GM12878 (cell line): ENCODE measurements around the gene TDP1. TPM values are rescaled to one million over a fixed set of nuclear protein-coding genes. Genes with fewer than 3 reads are reported as not detected.

Experiments used
- ATAC-seq: fragments of 200-7000 bp; cut with Tn5 transposase; 3 replicates; pipeline ENCODE4 v1.9.1; 2020; ENCODE audit warnings: mild to moderate bottlenecking, moderate library complexity
- BruUV-seq: library from RNA; stranded (reverse); fragments of 400-500 nt; replicated peaks from 2 replicates; lab custom pipeline; 2021; lab: Mats Ljungman, UMichigan
- CTCF ChIA-PET: fragments of 300-600 bp; sonication (Branson Sonifier 250); formaldehyde crosslinking; extraction: SDS; loops from one replicate; lab custom pipeline; 2021; ENCODE audit warnings: inconsistent platforms; lab: Yijun Ruan, JAX
- POLR2A ChIA-PET: fragments of 350-600 bp; formaldehyde crosslinking; extraction: SDS; loops from one replicate; lab custom pipeline; 2021; ENCODE audit warnings: inconsistent platforms; lab: Charles Lee
- RAD21 ChIA-PET: fragments of 300-600 bp; sonication (Branson Sonifier 250); formaldehyde crosslinking; loops from one replicate; lab custom pipeline; 2023; ENCODE audit warnings: antibody characterized with exemption; ENCODE audit not compliant: unreplicated experiment; lab: Charles Lee
- SMC1A ChIA-PET: fragments of 300-600 bp; sonication (Branson Sonifier 250); formaldehyde crosslinking; loops from one replicate; lab custom pipeline; 2023; ENCODE audit not compliant: unreplicated experiment, uncharacterized antibody; lab: Charles Lee
- DNase-seq: peaks from one replicate; pipeline ENCODE4 v3.0.0-alpha.2; 2011; ENCODE audit warnings: low read depth, low spot score
- FAIRE-seq: peaks from 3 replicates; lab custom pipeline; 2011; peaks lifted over from hg19 to GRCh38; lab: Jason Lieb, UNC
- H2AFZ ChIP-seq: 2 replicates; pipeline ENCODE4 v1.6.0; 2011; ENCODE audit warnings: low read depth, low read length, control low read depth; ENCODE audit not compliant: control insufficient read depth
- H3K27ac ChIP-seq: 2 replicates; pipeline ENCODE4 v1.5.1; 2011; ENCODE audit warnings: control low read depth; ENCODE audit not compliant: control insufficient read depth, insufficient read depth
- H3K27me3 ChIP-seq, 2 experiments: replicated peaks in 1 of 2; 2 replicates each; pipeline versions ENCODE4 v1.6.0 to v1.6.1; 2011; ENCODE audit warnings: low read length in 1 of 2; ENCODE audit not compliant: control insufficient read depth in 2 of 2, insufficient read depth in 2 of 2
- H3K36me3 ChIP-seq, 2 experiments: 2 replicates each; pipeline ENCODE4 v1.5.1; 2011; ENCODE audit warnings: low read length in 1 of 2; ENCODE audit not compliant: control insufficient read depth in 2 of 2, insufficient read depth in 2 of 2
- H3K4me1 ChIP-seq: 2 replicates; pipeline ENCODE4 v1.6.1; 2011; ENCODE audit warnings: mild to moderate bottlenecking, low read length, moderate library complexity, mixed read lengths; ENCODE audit not compliant: control insufficient read depth, insufficient read depth
- H3K4me2 ChIP-seq: 2 replicates; pipeline ENCODE4 v1.6.0; 2011; ENCODE audit warnings: control low read depth; ENCODE audit not compliant: control insufficient read depth, insufficient read depth
- H3K4me3 ChIP-seq: fragments of 200-600 bp; sonication (generic); 2 replicates; pipeline ENCODE4 v1.5.1; 2016
- H3K79me2 ChIP-seq: 2 replicates; pipeline ENCODE4 v1.6.0; 2011; ENCODE audit warnings: low read length; ENCODE audit not compliant: control insufficient read depth, insufficient read depth
- H3K9ac ChIP-seq: 2 replicates; pipeline ENCODE4 v1.8.0; 2011; ENCODE audit warnings: low read length, control low read depth, mixed read lengths; ENCODE audit not compliant: control insufficient read depth, insufficient read depth
- H3K9me3 ChIP-seq: replicated peaks from 3 replicates; pipeline ENCODE4 v1.5.1; 2011; ENCODE audit warnings: mild to moderate bottlenecking, low read length; ENCODE audit not compliant: control insufficient read depth, insufficient read depth
- H4K20me1 ChIP-seq: 2 replicates; pipeline ENCODE4 v1.6.0; 2011; ENCODE audit not compliant: control insufficient read depth, insufficient read depth
- CBFB ChIP-seq: IDR thresholded peaks from 2 replicates; pipeline ENCODE4 v1.6.1; 2016; ENCODE audit warnings: antibody characterized with exemption, low read depth
- CBX3 ChIP-seq: fragments of 200-600 bp; sonication (generic); IDR thresholded peaks from 2 replicates; pipeline ENCODE4 v1.6.1; 2016; ENCODE audit warnings: low read depth, borderline replicate concordance
- IKZF1 ChIP-seq: fragments of 450-650 bp; conservative IDR thresholded peaks from 2 replicates; pipeline ENCODE4 v1.6.1; 2017; ENCODE audit warnings: antibody characterized with exemption, mild to moderate bottlenecking
- NR2F1 ChIP-seq: fragments of 450-650 bp; conservative IDR thresholded peaks from 2 replicates; pipeline ENCODE4 v1.6.1; 2017; ENCODE audit warnings: mild to moderate bottlenecking
- TCF12 ChIP-seq: IDR thresholded peaks from 2 replicates; pipeline ENCODE4 v1.6.1; 2011; ENCODE audit warnings: low read depth, mild to moderate bottlenecking, low read length
- WGBS: methylation state at CpG from one replicate; pipeline ENCODE4 v1.1.6; 2016; ENCODE audit warnings: low lambda C conversion rate; ENCODE audit not compliant: insufficient replicate concordance, insufficient coverage; ENCODE audit errors: missing lambda C conversion rate; 5-methylcytosine and 5-hydroxymethylcytosine counted together
- in situ Hi-C: fragments of 300-500 bp; cut with MboI; formaldehyde crosslinking; loops from 9 replicates; pipeline ENCODE4 v1.14.3; 2018; ENCODE audit warnings: mixed read lengths
- intact Hi-C: fragments of 100-400 bp; cut with micrococcal nuclease; formaldehyde crosslinking; loops from one replicate; pipeline ENCODE4 v1.14.2; 2022; ENCODE audit not compliant: unreplicated experiment
- polyA plus RNA-seq, 11 experiments: library from polyadenylated mRNA; depleted of rRNA in 4 of 11; unstranded in 6 of 11; stranded (reverse) in 5 of 11; fragments of >200 nt; fragmentation: Nextera tagmentation in 4 of 11; fragmentation: Illumina TruSeq in 1 of 11; extraction: Ambion mirVana in 4 of 11; extraction: Trizol in 1 of 11; gene quantifications; 1 replicate in 1 of 11; 2 replicates in 10 of 11; pipeline versions ENCODE4 v1.2.1 to v1.2.3, GENCODE V29; 2011 to 2016; ENCODE audit warnings: inconsistent platforms in 2 of 11, missing spikeins in 2 of 11, low read depth in 1 of 11
- total RNA-seq, 4 experiments: library from RNA; depleted of rRNA in 3 of 4; stranded (reverse); fragments of >200 nt in 3 of 4; fragmentation: Illumina TruSeq in 1 of 4; extraction: Trizol in 1 of 4; gene quantifications; 2 replicates each; pipeline versions ENCODE4 v1.2.1 to v1.2.3, GENCODE V29; 2013 to 2021
- TF ChIP-seq, protein P1 (sequence below): fragments of 450-650 bp; IDR thresholded peaks from 2 replicates; pipeline ENCODE4 v1.6.1; 2018; ENCODE audit warnings: mild to moderate bottlenecking, low read depth, moderate library complexity; ENCODE audit not compliant: partially characterized antibody
- TF ChIP-seq, protein P2 (sequence below): IDR thresholded peaks from 2 replicates; pipeline ENCODE4 v1.6.1; 2011; ENCODE audit warnings: borderline replicate concordance, low read depth, mild to moderate bottlenecking, moderate library complexity, mixed read lengths, low read length; ENCODE audit not compliant: insufficient read depth; ENCODE audit errors: extremely low read length

Gene TDP1
- total and polyA plus RNA-seq, 10 of the 15 experiments (the other 5 are each of a cell fraction or from before 2014, with no cell fraction given) = 40.2 to 60.4 (median 54.1) TPM

DNA sequence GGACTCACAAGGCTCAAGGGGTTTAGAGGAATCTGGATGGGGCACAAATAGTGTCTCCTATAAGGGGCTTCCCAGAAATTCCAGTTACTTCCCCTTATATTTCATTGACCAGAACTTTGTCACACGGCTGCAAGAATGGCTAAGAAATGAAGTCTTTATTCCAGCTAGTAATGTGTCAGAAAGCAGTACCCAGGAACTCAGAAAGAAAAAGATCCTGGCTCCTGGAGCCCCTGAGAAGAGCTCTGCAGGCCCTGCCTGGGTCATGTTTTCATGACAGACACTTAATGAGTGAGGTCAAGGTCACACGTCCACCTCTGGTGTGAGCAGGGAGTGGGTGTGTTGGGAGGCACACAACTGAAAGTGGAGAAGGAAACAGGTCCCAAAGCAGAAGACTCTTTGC, 123.8 kb downstream of the TDP1 start:
- Histone ChIP-seq H3K36me3 (no peaks in the 10 kb centered on the region), H3K4me1 (no peaks in the 10 kb centered on the region), H4K20me1 (no peaks in the 10 kb centered on the region), H3K27ac (no peak overlapping the region), H3K27me3 (no peaks in the 10 kb centered on the region), H3K9me3 (no peaks in the 10 kb centered on the region), H3K79me2 (no peaks in the 10 kb centered on the region), H3K4me2 (no peak overlapping the region), H2AFZ (no peak overlapping the region), H3K9ac (no peak overlapping the region), H3K4me3 (no peak overlapping the region)
- CTCF ChIA-PET = no interaction called here
- SMC1A ChIA-PET = no interaction called here
- no TSS peak for BruUV-seq
- intact Hi-C loops (no loop called here), in situ Hi-C loops (no loop called here)
- RAD21 ChIA-PET = no interaction called here
- FAIRE-seq = no peak
- WGBS = 27% methylated on average over 2 of the region's 2 CpGs
- DNase-seq = no peak
- ATAC-seq = no peak
- no peak for TF ChIP-seq CBFB
- no peak for TF ChIP-seq TCF12
- TF ChIP-seq, protein P1, sequence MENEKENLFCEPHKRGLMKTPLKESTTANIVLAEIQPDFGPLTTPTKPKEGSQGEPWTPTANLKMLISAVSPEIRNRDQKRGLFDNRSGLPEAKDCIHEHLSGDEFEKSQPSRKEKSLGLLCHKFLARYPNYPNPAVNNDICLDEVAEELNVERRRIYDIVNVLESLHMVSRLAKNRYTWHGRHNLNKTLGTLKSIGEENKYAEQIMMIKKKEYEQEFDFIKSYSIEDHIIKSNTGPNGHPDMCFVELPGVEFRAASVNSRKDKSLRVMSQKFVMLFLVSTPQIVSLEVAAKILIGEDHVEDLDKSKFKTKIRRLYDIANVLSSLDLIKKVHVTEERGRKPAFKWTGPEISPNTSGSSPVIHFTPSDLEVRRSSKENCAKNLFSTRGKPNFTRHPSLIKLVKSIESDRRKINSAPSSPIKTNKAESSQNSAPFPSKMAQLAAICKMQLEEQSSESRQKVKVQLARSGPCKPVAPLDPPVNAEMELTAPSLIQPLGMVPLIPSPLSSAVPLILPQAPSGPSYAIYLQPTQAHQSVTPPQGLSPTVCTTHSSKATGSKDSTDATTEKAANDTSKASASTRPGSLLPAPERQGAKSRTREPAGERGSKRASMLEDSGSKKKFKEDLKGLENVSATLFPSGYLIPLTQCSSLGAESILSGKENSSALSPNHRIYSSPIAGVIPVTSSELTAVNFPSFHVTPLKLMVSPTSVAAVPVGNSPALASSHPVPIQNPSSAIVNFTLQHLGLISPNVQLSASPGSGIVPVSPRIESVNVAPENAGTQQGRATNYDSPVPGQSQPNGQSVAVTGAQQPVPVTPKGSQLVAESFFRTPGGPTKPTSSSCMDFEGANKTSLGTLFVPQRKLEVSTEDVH = no peak
- TF ChIP-seq, protein P2, sequence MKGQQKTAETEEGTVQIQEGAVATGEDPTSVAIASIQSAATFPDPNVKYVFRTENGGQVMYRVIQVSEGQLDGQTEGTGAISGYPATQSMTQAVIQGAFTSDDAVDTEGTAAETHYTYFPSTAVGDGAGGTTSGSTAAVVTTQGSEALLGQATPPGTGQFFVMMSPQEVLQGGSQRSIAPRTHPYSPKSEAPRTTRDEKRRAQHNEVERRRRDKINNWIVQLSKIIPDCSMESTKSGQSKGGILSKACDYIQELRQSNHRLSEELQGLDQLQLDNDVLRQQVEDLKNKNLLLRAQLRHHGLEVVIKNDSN = no peak
- no peak for TF ChIP-seq NR2F1
- no peak for TF ChIP-seq CBX3
- TF ChIP-seq IKZF1 = no peak
- TF ChIP-seq, all 136 proteins: peak for 0
- POLR2A ChIA-PET = no interaction called here
